HCT116 (cell line): Measurements from ENCODE around the gene TBC1D14.

Experiments used
- JUND ChIP-seq: IDR thresholded peaks from 2 replicates; pipeline ENCODE4 v1.6.1; 2012
- POLR2A ChIP-seq: IDR thresholded peaks from 2 replicates; pipeline ENCODE4 v1.7.0; 2011; ENCODE audit warnings: borderline replicate concordance; ENCODE audit not compliant: insufficient read depth, insufficient read length; ENCODE audit errors: extremely low read depth
- TF ChIP-seq, protein P1 (sequence below): IDR thresholded peaks from 2 replicates; pipeline ENCODE4 v1.6.1; 2012
- TF ChIP-seq, protein P2 (sequence below), 3 experiments: fragments of 200-600 bp in 1 of 3; sonication (generic) in 1 of 3; IDR thresholded peaks in 2 of 3; conservative IDR thresholded peaks in 1 of 3; 2 replicates each; pipeline ENCODE4 v1.5.1; 2012 to 2017; ENCODE audit warnings: low read depth in 2 of 3, low read length in 2 of 3, antibody characterized with exemption in 1 of 3, borderline replicate concordance in 1 of 3, control low read depth in 1 of 3, mild to moderate bottlenecking in 1 of 3, mixed read lengths in 1 of 3, mixed run types in 1 of 3, moderate library complexity in 1 of 3; ENCODE audit not compliant: insufficient read depth in 1 of 3

DNA sequence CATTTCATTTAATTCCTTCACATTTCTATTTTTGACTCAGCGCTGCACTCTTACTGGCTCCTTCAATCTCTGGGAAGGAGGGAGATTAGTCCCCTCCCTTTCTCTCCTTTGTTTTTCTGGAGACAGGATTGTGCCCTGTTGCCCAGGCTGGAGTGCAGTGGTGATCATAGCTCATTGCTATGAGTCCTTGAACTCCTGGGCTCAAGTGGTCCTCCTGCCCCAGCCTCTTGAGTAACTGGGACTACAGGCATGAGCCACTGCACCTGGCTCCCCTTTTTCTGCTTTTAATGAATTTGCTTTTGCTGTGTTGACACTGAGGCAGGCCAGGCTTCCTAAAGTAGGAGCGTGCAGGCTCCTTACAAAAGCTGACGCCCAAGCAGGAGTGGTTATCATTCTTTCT, 10.5 kb downstream of the TBC1D14 start:
- TF ChIP-seq, protein P1, sequence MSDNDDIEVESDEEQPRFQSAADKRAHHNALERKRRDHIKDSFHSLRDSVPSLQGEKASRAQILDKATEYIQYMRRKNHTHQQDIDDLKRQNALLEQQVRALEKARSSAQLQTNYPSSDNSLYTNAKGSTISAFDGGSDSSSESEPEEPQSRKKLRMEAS = no peak
- TF ChIP-seq, protein P2, sequence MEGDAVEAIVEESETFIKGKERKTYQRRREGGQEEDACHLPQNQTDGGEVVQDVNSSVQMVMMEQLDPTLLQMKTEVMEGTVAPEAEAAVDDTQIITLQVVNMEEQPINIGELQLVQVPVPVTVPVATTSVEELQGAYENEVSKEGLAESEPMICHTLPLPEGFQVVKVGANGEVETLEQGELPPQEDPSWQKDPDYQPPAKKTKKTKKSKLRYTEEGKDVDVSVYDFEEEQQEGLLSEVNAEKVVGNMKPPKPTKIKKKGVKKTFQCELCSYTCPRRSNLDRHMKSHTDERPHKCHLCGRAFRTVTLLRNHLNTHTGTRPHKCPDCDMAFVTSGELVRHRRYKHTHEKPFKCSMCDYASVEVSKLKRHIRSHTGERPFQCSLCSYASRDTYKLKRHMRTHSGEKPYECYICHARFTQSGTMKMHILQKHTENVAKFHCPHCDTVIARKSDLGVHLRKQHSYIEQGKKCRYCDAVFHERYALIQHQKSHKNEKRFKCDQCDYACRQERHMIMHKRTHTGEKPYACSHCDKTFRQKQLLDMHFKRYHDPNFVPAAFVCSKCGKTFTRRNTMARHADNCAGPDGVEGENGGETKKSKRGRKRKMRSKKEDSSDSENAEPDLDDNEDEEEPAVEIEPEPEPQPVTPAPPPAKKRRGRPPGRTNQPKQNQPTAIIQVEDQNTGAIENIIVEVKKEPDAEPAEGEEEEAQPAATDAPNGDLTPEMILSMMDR (IDR thresholded peaks at IDR 0.05 in 2 of 3, conservative IDR thresholded peaks at IDR 0.05 in 1 of 3; ENCODE audit: borderline replicate concordance in 1 of 3, insufficient read depth in 1 of 3, low read depth in 2 of 3, low read length in 2 of 3) = no peak
- TF ChIP-seq JUND (no peak), POLR2A (no peak)
